GM12873 (cell line): Measurements from ENCODE around the gene ADAMTSL2.

Source experiments
- CTCF ChIP-seq: IDR thresholded peaks from 2 replicates; pipeline ENCODE4 v1.5.1; 2012; ENCODE audit warnings: low read depth, mild to moderate bottlenecking, moderate library complexity, low read length, control low read depth; ENCODE audit not compliant: insufficient read depth; ENCODE audit errors: missing control alignments

ADAMTSL2 gene

DNA sequence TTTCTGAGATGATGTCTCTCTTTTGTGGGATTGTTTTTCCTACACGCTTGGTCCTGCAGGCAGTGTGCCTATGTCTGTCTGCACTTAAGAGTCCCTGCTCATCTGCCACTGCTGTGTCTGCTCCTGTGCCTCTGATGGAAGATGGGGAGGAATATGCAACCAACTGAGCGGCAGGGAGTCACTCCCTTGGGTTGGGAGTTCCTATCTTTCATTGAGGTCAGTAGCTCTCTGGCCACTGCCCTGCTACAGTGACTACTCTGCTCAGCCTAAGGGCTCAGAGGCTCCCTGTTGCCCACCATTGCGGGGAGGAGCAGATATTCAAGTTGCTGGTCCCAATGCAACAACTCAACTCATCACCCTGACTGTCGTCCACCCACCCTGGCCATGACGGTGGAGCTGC, 88.1 kb downstream of the ADAMTSL2 start:
- no peak for TF ChIP-seq CTCF
